ENCODE results near the gene CXXC5.

CXXC5 gene

DNA sequence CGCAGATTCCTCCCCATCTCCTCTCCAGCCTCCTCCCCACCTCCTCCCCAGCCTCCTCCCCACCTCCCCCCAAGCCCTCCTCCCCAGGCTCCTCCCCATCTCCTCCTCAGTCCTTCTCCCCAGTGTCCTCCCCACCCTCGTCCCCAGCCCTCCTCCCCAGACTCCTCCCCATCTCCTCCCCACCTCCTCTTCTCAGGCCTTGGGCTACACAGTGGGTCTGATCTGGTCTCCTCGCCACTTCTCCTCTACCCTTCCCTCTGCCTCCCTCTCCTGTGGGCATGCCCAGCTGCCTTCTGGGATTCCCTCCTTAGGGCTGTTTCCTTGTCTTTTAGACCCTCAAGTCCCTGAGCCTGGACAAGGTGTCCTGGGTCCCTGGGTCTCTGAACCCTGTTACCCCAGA, 28.3 kb downstream of the CXXC5 start:
- Histone ChIP-seq H3K4me1 (ENCODE audit: control insufficient read depth, insufficient read depth, low read length) (peaks cover 29% of the 10 kb centered on the region), H3K4me3 (ENCODE audit: insufficient read depth, low read depth, low read length) (no peak overlapping the region), H3K36me3 (ENCODE audit: control insufficient read depth, insufficient read depth, low read length) (no peaks in the 10 kb centered on the region), H3K27ac (ENCODE audit: insufficient read depth, low read depth, low read length, poor library complexity, severe bottlenecking) (peak overlapping the region; percentile 84), H3K27me3 (ENCODE audit: control insufficient read depth, insufficient read depth, low read length, poor library complexity, severe bottlenecking) (no peaks in the 10 kb centered on the region), H3K9me3 (ENCODE audit: control insufficient read depth, low read length) (no peaks in the 10 kb centered on the region)
- WGBS, 2 experiments = 77 to 78% methylated on average over 3 of the region's 3 CpGs

DNA sequence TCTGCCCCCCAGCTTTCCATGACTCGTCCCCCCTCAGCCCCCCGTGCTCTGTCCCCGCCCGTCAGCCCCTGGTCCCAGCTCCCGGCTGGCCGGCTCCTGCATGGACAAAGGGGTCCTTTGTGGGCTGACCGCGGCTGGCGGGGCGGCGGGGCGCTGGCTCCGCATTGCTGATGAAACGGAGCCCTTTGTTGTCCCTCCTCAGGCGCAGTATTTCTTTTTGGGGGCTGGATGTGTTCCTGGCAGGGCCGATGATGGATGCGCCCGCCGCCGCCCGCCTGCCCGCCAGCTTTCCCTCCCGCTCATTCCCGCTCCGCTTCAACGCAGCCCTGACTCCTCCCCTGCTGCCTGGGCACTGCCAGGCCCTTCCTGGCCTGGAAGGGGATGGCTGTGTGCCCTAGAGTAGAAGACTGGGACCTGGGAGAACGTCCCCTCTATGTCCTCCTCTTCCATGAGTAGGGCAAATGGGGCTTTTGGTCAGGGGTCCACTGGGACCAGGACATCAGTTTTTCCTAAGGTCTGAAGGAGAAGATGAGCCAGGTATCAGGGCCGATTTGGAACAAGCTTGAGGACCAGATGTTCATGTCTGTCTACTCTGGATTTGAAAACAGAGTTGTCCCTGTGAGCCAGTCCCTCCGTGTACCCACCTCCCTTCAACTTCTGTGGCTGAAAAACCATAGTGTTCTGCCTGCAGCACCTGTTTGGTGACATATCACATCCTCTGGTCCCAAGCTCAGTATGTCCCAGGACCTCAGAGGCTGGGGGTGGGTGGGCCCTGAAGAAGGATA, 29.0 kb downstream of the CXXC5 start:
- Histone ChIP-seq H3K9me3 (ENCODE audit: control insufficient read depth, low read length) (no peaks in the 10 kb centered on the region), H3K4me1 (ENCODE audit: control insufficient read depth, insufficient read depth, low read length) (peaks cover 30% of the 10 kb centered on the region), H3K36me3 (ENCODE audit: control insufficient read depth, insufficient read depth, low read length) (no peaks in the 10 kb centered on the region), H3K27me3 (ENCODE audit: control insufficient read depth, insufficient read depth, low read length, poor library complexity, severe bottlenecking) (no peaks in the 10 kb centered on the region), H3K27ac (ENCODE audit: insufficient read depth, low read depth, low read length, poor library complexity, severe bottlenecking) (peak overlapping the region; percentile 84), H3K4me3 (ENCODE audit: insufficient read depth, low read depth, low read length) (no peak overlapping the region)
- 57 to 64% methylated on average over 28 to 29 of the region's 29 CpGs for WGBS, 2 experiments

DNA sequence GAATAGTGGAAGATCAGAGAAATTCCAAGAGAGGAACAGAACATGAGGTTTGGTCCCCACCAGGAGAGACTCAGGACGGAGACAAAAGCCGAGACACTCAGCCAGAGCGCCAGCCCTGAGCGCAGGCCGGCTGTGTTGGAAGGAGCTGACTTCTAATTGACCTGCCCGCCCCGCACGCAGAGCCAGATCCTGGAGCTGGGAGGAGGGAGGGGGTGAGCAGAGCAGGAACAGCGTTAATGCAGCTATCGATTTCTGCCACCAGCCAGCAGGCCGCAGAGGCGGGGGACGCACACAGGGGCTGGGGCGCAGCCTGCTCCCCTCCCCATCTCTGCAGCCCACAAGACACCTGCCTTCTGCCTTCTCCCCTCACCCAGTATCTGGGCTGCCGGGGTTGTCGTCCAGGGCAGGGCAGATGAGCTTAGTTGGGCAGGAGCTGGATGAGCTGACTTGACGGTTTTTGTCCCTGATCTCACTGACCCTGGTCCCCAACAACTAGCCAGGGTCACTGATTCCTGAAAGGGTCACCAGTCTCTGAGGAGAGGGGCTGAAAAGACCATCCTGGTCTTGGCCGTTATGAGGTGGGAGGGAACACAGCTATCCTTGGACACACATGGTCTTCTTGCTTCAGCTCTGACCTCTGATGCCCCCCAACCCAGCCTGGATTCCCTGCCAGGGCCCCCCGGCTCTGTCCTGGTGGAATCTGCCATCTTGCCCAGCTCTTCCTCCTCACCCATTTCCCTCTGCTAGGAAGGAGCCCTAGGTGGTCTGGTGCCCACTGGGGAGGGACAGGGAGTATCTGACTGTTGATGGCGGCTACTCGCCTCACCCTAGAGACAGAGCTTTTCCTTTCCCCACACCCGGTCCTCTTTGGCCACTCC, 29.8 kb downstream of the CXXC5 start:
- WGBS, 2 experiments = 55 to 57% methylated on average over 22 of the region's 22 CpGs
- Histone ChIP-seq H3K36me3 (ENCODE audit: control insufficient read depth, insufficient read depth, low read length) (no peaks in the 10 kb centered on the region), H3K9me3 (ENCODE audit: control insufficient read depth, low read length) (no peaks in the 10 kb centered on the region), H3K27me3 (ENCODE audit: control insufficient read depth, insufficient read depth, low read length, poor library complexity, severe bottlenecking) (no peaks in the 10 kb centered on the region), H3K27ac (ENCODE audit: insufficient read depth, low read depth, low read length, poor library complexity, severe bottlenecking) (peak overlapping the region; percentile 64), H3K4me3 (ENCODE audit: insufficient read depth, low read depth, low read length) (no peak overlapping the region), H3K4me1 (ENCODE audit: control insufficient read depth, insufficient read depth, low read length) (peaks cover 38% of the 10 kb centered on the region)

DNA sequence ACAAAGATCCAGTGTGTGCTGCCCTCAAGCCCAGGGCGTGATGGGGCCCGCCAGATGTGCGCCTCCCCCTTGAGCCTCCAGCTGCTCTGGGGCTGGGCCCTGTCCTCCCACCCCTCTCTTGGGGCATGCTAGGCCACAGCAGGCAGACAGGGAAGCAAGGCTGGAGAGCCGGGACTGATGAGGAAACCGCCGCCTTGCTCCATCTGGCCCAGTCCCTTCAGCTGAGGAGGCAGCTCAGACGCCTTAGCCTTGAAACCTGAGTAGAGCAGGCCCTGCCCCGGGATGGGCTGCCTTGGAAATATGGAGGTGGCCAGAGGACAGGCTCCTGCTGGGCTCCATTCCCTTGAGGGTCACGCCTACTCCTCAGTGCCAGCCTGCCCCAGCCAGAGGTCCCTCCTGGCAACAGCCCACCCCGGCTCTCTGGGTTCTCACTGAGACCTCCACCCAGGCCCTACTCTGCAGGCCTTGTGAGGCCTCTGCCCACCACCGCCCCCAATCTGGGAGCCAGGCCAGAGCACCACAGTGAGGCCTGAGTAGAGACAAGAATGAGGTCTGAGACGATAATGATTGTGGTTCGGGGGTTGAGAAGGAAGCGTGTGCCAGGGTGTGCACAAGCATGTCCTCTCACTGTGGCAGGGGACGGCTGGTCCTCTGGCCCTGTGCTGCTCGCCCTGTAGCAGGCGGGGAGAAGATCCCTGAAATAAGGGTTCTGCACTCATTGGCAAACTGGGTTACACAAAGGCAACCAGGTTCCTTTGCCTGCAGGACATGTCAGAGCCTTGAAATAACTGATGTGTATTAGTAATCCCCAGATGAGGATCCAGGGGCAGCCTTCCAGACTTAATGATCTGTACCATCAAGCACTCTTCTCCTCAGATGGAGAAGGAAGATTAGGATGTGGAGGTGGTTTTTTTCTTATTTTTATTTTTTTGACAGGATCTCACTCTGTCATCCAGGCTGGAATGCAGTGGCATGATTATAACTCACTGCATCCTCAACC, 30.9 kb downstream of the CXXC5 start:
- H3K27ac ChIP-seq (ENCODE audit: insufficient read depth, low read depth, low read length, poor library complexity, severe bottlenecking) = peak overlapping the region; percentile 16

DNA sequence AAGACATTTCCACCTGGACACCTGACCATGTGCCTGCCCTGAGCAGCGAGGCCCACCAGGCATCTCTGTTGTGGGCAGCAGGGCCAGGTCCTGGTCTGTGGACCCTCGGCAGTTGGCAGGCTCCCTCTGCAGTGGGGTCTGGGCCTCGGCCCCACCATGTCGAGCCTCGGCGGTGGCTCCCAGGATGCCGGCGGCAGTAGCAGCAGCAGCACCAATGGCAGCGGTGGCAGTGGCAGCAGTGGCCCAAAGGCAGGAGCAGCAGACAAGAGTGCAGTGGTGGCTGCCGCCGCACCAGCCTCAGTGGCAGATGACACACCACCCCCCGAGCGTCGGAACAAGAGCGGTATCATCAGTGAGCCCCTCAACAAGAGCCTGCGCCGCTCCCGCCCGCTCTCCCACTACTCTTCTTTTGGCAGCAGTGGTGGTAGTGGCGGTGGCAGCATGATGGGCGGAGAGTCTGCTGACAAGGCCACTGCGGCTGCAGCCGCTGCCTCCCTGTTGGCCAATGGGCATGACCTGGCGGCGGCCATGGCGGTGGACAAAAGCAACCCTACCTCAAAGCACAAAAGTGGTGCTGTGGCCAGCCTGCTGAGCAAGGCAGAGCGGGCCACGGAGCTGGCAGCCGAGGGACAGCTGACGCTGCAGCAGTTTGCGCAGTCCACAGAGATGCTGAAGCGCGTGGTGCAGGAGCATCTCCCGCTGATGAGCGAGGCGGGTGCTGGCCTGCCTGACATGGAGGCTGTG, 32.4 kb downstream of the CXXC5 start:
- WGBS, 2 experiments = 95 to 97% methylated on average over 36 of the region's 36 CpGs
- Histone ChIP-seq H3K4me3 (ENCODE audit: insufficient read depth, low read depth, low read length) (no peak overlapping the region), H3K27ac (ENCODE audit: insufficient read depth, low read depth, low read length, poor library complexity, severe bottlenecking) (no peak overlapping the region), H3K27me3 (ENCODE audit: control insufficient read depth, insufficient read depth, low read length, poor library complexity, severe bottlenecking) (no peaks in the 10 kb centered on the region), H3K4me1 (ENCODE audit: control insufficient read depth, insufficient read depth, low read length) (peaks cover 59% of the 10 kb centered on the region), H3K9me3 (ENCODE audit: control insufficient read depth, low read length) (no peaks in the 10 kb centered on the region), H3K36me3 (ENCODE audit: control insufficient read depth, insufficient read depth, low read length) (no peaks in the 10 kb centered on the region)

More for the DNA sequence above, 30.9 kb downstream of the CXXC5 start:
- Histone ChIP-seq H3K27me3 (ENCODE audit: control insufficient read depth, insufficient read depth, low read length, poor library complexity, severe bottlenecking) (no peaks in the 10 kb centered on the region), H3K36me3 (ENCODE audit: control insufficient read depth, insufficient read depth, low read length) (no peaks in the 10 kb centered on the region), H3K4me1 (ENCODE audit: control insufficient read depth, insufficient read depth, low read length) (peaks cover 46% of the 10 kb centered on the region), H3K4me3 (ENCODE audit: insufficient read depth, low read depth, low read length) (no peak overlapping the region), H3K9me3 (ENCODE audit: control insufficient read depth, low read length) (no peaks in the 10 kb centered on the region)
- WGBS, 2 experiments = 88 to 89% methylated on average over 17 of the region's 17 CpGs

DNA sequence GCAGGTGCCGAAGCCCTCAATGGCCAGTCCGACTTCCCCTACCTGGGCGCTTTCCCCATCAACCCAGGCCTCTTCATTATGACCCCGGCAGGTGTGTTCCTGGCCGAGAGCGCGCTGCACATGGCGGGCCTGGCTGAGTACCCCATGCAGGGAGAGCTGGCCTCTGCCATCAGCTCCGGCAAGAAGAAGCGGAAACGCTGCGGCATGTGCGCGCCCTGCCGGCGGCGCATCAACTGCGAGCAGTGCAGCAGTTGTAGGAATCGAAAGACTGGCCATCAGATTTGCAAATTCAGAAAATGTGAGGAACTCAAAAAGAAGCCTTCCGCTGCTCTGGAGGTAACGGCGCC, 32.9 kb downstream of the CXXC5 start:
- H3K4me1 ChIP-seq (ENCODE audit: control insufficient read depth, insufficient read depth, low read length) = peaks cover 64% of the 10 kb centered on the region
- no peaks in the 10 kb centered on the region for H3K9me3 ChIP-seq (ENCODE audit: control insufficient read depth, low read length)
- H3K4me3 ChIP-seq (ENCODE audit: insufficient read depth, low read depth, low read length) = no peak overlapping the region
- no peak overlapping the region for H3K27ac ChIP-seq (ENCODE audit: insufficient read depth, low read depth, low read length, poor library complexity, severe bottlenecking)
- WGBS, 2 experiments = 96% methylated on average over 22 of the region's 22 CpGs
- no peaks in the 10 kb centered on the region for H3K27me3 ChIP-seq (ENCODE audit: control insufficient read depth, insufficient read depth, low read length, poor library complexity, severe bottlenecking)
- H3K36me3 ChIP-seq (ENCODE audit: control insufficient read depth, insufficient read depth, low read length) = no peaks in the 10 kb centered on the region

DNA sequence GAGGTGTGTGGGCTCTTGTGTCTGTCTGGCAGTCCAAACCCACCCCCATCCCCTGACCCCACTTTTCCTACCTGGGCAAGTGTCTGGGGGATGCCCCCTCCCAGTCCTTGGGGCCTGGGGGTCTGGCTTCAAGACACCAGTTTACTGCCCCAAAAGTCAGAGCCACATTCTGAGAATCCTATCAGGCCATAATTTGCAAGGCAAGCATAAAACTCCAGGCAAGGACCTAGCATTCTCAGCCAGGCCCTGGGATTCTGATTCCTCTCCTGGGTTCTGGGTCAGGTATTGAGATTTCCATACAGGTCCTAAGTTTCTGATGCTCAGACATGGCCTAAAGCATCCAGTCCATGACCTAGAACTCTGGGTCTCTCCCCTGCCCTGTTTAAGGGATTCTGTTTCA, 33.3 kb downstream of the CXXC5 start:
- H3K4me3 ChIP-seq (ENCODE audit: insufficient read depth, low read depth, low read length) = no peak overlapping the region
- H3K36me3 ChIP-seq (ENCODE audit: control insufficient read depth, insufficient read depth, low read length) = no peaks in the 10 kb centered on the region
- no peaks in the 10 kb centered on the region for H3K27me3 ChIP-seq (ENCODE audit: control insufficient read depth, insufficient read depth, low read length, poor library complexity, severe bottlenecking)
- H3K9me3 ChIP-seq (ENCODE audit: control insufficient read depth, low read length) = no peaks in the 10 kb centered on the region
- no peak overlapping the region for H3K27ac ChIP-seq (ENCODE audit: insufficient read depth, low read depth, low read length, poor library complexity, severe bottlenecking)
- peaks cover 68% of the 10 kb centered on the region for H3K4me1 ChIP-seq (ENCODE audit: control insufficient read depth, insufficient read depth, low read length)

DNA sequence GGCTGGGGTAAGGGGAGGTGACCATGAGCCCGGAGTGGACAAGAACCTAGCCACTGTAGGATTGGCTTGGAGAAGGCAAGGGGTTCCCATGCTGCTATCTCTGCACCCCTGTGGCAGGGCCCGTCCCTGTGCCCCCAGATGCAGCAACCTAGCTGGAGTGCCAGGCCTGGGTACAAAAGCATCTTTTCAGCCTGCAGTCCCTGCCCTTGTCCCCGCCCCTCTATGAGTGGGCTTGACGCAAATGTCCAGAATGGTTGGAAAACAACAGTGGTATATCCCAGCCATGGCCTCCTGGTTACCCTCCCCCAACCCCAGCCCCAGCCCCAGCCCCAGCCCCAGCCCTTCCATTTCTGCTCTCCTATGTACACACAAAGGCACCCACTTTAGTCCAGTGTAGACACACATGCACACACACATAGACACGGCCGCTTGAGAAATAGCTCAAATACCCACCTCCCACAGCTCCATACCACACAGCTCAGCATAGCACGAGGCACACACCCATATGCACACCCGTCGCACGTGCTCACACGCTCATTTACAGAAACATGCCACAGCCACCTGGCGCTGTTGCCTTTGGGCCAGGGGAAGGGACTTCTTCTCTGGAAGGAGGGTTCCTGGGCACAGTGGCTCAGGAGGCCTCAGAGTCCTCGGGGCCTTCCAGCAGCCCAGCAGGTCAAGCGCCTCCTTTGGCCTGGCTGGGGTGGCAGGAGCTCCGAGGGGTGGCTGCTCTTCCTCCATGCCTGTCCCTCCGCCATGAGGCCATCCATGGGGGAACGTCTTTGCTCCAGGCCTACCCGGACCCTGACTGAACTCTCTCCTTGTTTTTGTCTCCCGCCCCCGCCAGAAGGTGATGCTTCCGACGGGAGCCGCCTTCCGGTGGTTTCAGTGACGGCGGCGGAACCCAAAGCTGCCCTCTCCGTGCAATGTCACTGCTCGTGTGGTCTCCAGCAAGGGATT, 34.1 kb downstream of the CXXC5 start:
- 85 to 87% methylated on average over 29 of the region's 29 CpGs for WGBS, 2 experiments
- Histone ChIP-seq H3K27me3 (ENCODE audit: control insufficient read depth, insufficient read depth, low read length, poor library complexity, severe bottlenecking) (no peaks in the 10 kb centered on the region), H3K4me3 (ENCODE audit: insufficient read depth, low read depth, low read length) (no peak overlapping the region), H3K4me1 (ENCODE audit: control insufficient read depth, insufficient read depth, low read length) (peaks cover 70% of the 10 kb centered on the region), H3K36me3 (ENCODE audit: control insufficient read depth, insufficient read depth, low read length) (no peaks in the 10 kb centered on the region), H3K27ac (ENCODE audit: insufficient read depth, low read depth, low read length, poor library complexity, severe bottlenecking) (no peak overlapping the region), H3K9me3 (ENCODE audit: control insufficient read depth, low read length) (no peaks in the 10 kb centered on the region)
